HepG2 (cell line): ENCODE data around the gene MYL3. TPM values are rescaled to one million over a fixed set of nuclear protein-coding genes. Genes with fewer than 3 reads are reported as not detected.
A peak's percentile ranks its signal among the peaks of the same experiment; 100 is the strongest.

Experiments
- ATAC-seq: fragments of 200-7000 bp; cut with Tn5 transposase; 3 replicates; pipeline ENCODE4 v1.9.1; 2020; ENCODE audit warnings: mild to moderate bottlenecking, moderate library complexity
- BruUV-seq: library from RNA; stranded (reverse); fragments of 400-500 nt; replicated peaks from 2 replicates; lab custom pipeline; 2021; lab: Mats Ljungman, UMichigan
- CTCF ChIA-PET: fragments of 300-600 bp; formaldehyde crosslinking; extraction: SDS; loops from one replicate; lab custom pipeline; 2021; ENCODE audit warnings: low total read pairs, inconsistent platforms, low intra/inter-chr PET ratio; lab: Yijun Ruan, JAX
- POLR2A ChIA-PET: fragments of 350-600 bp; sonication (Branson Sonifier 250); formaldehyde crosslinking; loops from one replicate; lab custom pipeline; 2020; ENCODE audit warnings: antibody characterized with exemption, inconsistent platforms; lab: Yijun Ruan, JAX
- DNase-seq: peaks from one replicate; pipeline ENCODE4 v3.0.0-alpha.2; 2015; ENCODE audit warnings: low spot score
- FAIRE-seq: peaks from 3 replicates; lab custom pipeline; 2011; peaks lifted over from hg19 to GRCh38; lab: Jason Lieb, UNC
- H2AFZ ChIP-seq: one replicate; pipeline ENCODE4 v1.6.1; 2011; ENCODE audit warnings: low read length, inconsistent platforms
- H3K27ac ChIP-seq: fragments of 300-600 bp; 3 replicates; pipeline ENCODE4 v1.8.0; 2011; ENCODE audit warnings: mixed run types, mild to moderate bottlenecking, mixed read lengths, low read length, inconsistent platforms; ENCODE audit not compliant: insufficient read depth; ENCODE audit errors: extremely low read length
- H3K27me3 ChIP-seq, 2 experiments: fragments of 200-600 bp in 1 of 2; 2 replicates in 1 of 2; 3 replicates in 1 of 2; pipeline versions ENCODE4 v1.6.0 to v1.8.0; 2011; ENCODE audit warnings: low read length in 2 of 2, mild to moderate bottlenecking in 2 of 2, moderate library complexity in 2 of 2, inconsistent platforms in 1 of 2; ENCODE audit not compliant: insufficient read depth in 2 of 2, control insufficient read depth in 1 of 2
- H3K36me3 ChIP-seq, 2 experiments: fragments of 200-600 bp in 1 of 2; replicated peaks in 1 of 2; 2 replicates in 1 of 2; 3 replicates in 1 of 2; pipeline versions ENCODE4 v1.5.1 to v1.8.0; 2011; ENCODE audit warnings: low read length in 2 of 2, inconsistent platforms in 1 of 2; ENCODE audit not compliant: insufficient read depth in 2 of 2, control insufficient read depth in 1 of 2
- H3K4me1 ChIP-seq: 2 replicates; pipeline ENCODE4 v1.5.1; 2012; ENCODE audit warnings: low read length, inconsistent platforms; ENCODE audit not compliant: insufficient read depth
- H3K4me2 ChIP-seq: 2 replicates; pipeline ENCODE4 v1.6.0; 2011; ENCODE audit warnings: low read depth, low read length, inconsistent platforms
- H3K4me3 ChIP-seq, 3 experiments: fragments of 200-600 bp in 1 of 3; sonication (generic), shearing (Covaris generic) in 1 of 3; replicated peaks in 1 of 3; 2 replicates each; pipeline ENCODE4 v1.5.1; 2011 to 2016; ENCODE audit warnings: low read length in 3 of 3, inconsistent platforms in 2 of 3, low read depth in 2 of 3, mild to moderate bottlenecking in 2 of 3, control low read depth in 1 of 3, mixed read lengths in 1 of 3; ENCODE audit not compliant: insufficient read depth in 1 of 3
- H3K79me2 ChIP-seq: one replicate; pipeline ENCODE4 v1.6.1; 2011; ENCODE audit warnings: low read length, inconsistent platforms; ENCODE audit not compliant: insufficient read depth
- H3K9ac ChIP-seq: 2 replicates; pipeline ENCODE4 v1.6.0; 2011; ENCODE audit warnings: mild to moderate bottlenecking, low read depth, low read length, inconsistent platforms; ENCODE audit not compliant: insufficient read depth
- H3K9me3 ChIP-seq: 2 replicates; pipeline ENCODE4 v1.5.1; 2012; ENCODE audit warnings: mild to moderate bottlenecking, low read length
- H4K20me1 ChIP-seq: 2 replicates; pipeline ENCODE4 v1.6.0; 2011; ENCODE audit warnings: inconsistent platforms, mild to moderate bottlenecking, low read length, moderate library complexity; ENCODE audit not compliant: insufficient read depth
- EZH2 ChIP-seq: conservative IDR thresholded peaks from 2 replicates; pipeline ENCODE4 v1.6.1; 2012; ENCODE audit warnings: mild to moderate bottlenecking, low read depth, low read length, moderate library complexity
- JUND ChIP-seq: sonication (generic); formaldehyde crosslinking; IDR thresholded peaks from 2 replicates; pipeline ENCODE4 v1.8.0; 2022; ENCODE audit warnings: mild to moderate bottlenecking, missing genetic modification reagents
- ZNF180 ChIP-seq: sonication (generic); formaldehyde crosslinking; IDR thresholded peaks from 2 replicates; pipeline ENCODE4 v1.4.0; 2020; ENCODE audit warnings: low read depth, missing genetic modification reagents, borderline replicate concordance
- WGBS: methylation state at CpG from one replicate; pipeline ENCODE4 v1.1.6; 2017; ENCODE audit warnings: low lambda C conversion rate; 5-methylcytosine and 5-hydroxymethylcytosine counted together
- in situ Hi-C: cut with HindIII; loops from 2 replicates; pipeline ENCODE4 v1.10.0; 2017; ENCODE audit warnings: low pct_unique_long_range_greater_than_20kb; ENCODE audit not compliant: extremely low pct_ligation_motif_present
- intact Hi-C: fragments of 100-400 bp; cut with micrococcal nuclease; formaldehyde crosslinking; loops from one replicate; pipeline ENCODE4 v1.10.0; 2022; ENCODE audit not compliant: unreplicated experiment
- polyA plus RNA-seq, 8 experiments: library from polyadenylated mRNA; depleted of rRNA in 3 of 8; stranded (reverse) in 7 of 8; unstranded in 1 of 8; fragments of >200 nt; fragmentation: Illumina TruSeq in 4 of 8; extraction: Trizol in 4 of 8; gene quantifications; 2 replicates each; pipeline versions ENCODE4 v1.2.1 to v1.2.3, GENCODE V29; 2011 to 2016; ENCODE audit warnings: low read depth in 4 of 8, missing spikeins in 1 of 8, mixed read lengths in 1 of 8; ENCODE audit not compliant: insufficient read depth in 1 of 8
- total RNA-seq, 5 experiments: library from RNA; depleted of rRNA; stranded (reverse); fragments of >200 nt; fragmentation: Illumina TruSeq; extraction: Trizol; gene quantifications; 2 replicates each; pipeline ENCODE4 v1.2.3, GENCODE V29; 2016; ENCODE audit warnings: low read depth in 1 of 5
- TF ChIP-seq, protein P1 (sequence below): sonication (generic); formaldehyde crosslinking; IDR thresholded peaks from 2 replicates; pipeline ENCODE4 v1.4.0; 2020; ENCODE audit warnings: missing genetic modification reagents
- TF ChIP-seq, protein P2 (sequence below): sonication (generic); formaldehyde crosslinking; IDR thresholded peaks from 2 replicates; pipeline ENCODE4 v1.8.0; 2022; ENCODE audit warnings: mild to moderate bottlenecking, missing genetic modification reagents

MYL3 gene
- total and polyA plus RNA-seq, 2 of the 13 experiments (the other 11 are each of a cell fraction or from before 2014, with no cell fraction given), result not detected

DNA sequence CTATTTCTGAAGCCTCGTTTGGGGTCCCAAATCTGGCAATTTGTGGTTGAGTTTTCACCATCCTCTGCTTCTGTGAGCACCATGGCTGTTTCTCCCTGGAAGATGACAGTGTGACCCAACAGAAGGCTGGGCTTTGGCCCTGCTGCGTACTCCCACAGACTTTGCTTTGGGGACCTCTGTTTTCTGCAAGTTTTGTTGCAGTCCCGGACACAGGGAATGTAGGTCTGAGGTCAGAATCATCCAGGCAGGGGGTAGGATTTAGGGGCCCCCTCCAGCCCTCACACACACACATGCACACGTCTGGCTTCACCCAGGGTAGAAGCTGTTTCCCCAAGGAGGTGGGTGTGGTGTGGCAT lies 20.6 kb upstream of the MYL3 start:
- no peak overlapping the region for H3K27ac ChIP-seq
- intact Hi-C loops, result no loop called here
- H3K9me3 ChIP-seq, result no peaks in the 10 kb centered on the region
- no peaks in the 10 kb centered on the region for H3K79me2 ChIP-seq
- H3K36me3 ChIP-seq, result no peaks in the 10 kb centered on the region
- no TSS peak for BruUV-seq
- peaks cover 8% of the 10 kb centered on the region; the same call in 1 of the 2 replicates for H4K20me1 ChIP-seq
- TF ChIP-seq, protein P1, sequence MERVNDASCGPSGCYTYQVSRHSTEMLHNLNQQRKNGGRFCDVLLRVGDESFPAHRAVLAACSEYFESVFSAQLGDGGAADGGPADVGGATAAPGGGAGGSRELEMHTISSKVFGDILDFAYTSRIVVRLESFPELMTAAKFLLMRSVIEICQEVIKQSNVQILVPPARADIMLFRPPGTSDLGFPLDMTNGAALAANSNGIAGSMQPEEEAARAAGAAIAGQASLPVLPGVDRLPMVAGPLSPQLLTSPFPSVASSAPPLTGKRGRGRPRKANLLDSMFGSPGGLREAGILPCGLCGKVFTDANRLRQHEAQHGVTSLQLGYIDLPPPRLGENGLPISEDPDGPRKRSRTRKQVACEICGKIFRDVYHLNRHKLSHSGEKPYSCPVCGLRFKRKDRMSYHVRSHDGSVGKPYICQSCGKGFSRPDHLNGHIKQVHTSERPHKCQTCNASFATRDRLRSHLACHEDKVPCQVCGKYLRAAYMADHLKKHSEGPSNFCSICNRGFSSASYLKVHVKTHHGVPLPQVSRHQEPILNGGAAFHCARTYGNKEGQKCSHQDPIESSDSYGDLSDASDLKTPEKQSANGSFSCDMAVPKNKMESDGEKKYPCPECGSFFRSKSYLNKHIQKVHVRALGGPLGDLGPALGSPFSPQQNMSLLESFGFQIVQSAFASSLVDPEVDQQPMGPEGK (CRISPR knock-in tag), result no peak
- TF ChIP-seq ZNF180 (CRISPR knock-in tag), result no peak
- TF ChIP-seq, protein P2, sequence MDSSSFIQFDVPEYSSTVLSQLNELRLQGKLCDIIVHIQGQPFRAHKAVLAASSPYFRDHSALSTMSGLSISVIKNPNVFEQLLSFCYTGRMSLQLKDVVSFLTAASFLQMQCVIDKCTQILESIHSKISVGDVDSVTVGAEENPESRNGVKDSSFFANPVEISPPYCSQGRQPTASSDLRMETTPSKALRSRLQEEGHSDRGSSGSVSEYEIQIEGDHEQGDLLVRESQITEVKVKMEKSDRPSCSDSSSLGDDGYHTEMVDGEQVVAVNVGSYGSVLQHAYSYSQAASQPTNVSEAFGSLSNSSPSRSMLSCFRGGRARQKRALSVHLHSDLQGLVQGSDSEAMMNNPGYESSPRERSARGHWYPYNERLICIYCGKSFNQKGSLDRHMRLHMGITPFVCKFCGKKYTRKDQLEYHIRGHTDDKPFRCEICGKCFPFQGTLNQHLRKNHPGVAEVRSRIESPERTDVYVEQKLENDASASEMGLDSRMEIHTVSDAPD (CRISPR knock-in tag), result no peak
- no peak for TF ChIP-seq JUND
- TF ChIP-seq EZH2, result 0 out of 2 replicates have a peak, but pooled peaks have one; percentile 53
- peak overlapping the region in 1 of 3 experiments; percentile 43; a peak in 1 of 6 replicates for H3K4me3 ChIP-seq
- ChIA-PET CTCF (no interaction called here), POLR2A (no interaction called here)
- H3K4me1 ChIP-seq, result peaks cover 15% of the 10 kb centered on the region
- in situ Hi-C loops, result no loop called here
- H2AFZ ChIP-seq, result no peak overlapping the region
- H3K4me2 ChIP-seq, result no peak overlapping the region; the same call in 1 of the 2 replicates
- ATAC-seq, result no peak
- no peak for FAIRE-seq
- no peak overlapping the region for H3K9ac ChIP-seq
- no peak for DNase-seq
- peaks cover 22 to 72% of the 10 kb centered on the region in 2 experiments for H3K27me3 ChIP-seq
- WGBS, result 25% methylated on average over 3 of the region's 4 CpGs
